ENCODE data around the gene SPTLC2.

DNA sequence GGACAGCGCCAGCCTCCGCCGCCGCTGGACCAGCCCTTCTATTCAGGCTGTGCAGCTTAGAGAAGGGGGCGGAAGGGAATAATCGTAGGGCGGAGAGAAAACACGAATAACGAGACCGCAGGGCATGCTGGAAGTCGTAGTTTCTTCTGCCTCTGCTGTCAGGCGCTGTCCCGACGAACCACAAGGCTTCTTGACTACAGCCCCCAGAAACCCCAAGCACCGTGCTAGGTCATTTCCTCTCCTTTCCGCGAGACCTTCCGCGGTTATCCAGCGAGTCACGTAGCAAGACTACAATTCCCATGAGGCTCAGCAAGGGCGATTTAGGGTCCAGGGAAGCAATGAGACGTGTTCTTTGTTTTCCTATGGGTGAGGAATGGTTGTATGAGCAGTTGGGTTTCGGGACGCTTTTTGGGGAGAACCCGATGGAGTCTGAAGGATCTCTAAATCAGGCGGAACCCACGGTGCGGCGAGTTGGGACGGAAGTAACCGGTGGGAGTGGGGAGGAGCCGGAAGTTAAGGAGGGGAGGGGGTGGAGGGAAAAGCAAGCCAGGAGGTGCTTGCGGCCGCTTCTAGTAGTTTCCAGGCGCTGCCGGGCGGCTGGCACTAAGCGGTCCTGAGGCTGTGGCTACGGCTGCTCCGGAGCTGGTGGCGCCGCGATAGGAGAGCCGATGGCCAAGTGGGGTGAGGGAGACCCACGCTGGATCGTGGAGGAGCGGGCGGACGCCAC, 158.8 kb downstream of the SPTLC2 start, which contains the start of the genes AHSA1 and VIPAS39:
- TF ChIP-seq, protein P1, sequence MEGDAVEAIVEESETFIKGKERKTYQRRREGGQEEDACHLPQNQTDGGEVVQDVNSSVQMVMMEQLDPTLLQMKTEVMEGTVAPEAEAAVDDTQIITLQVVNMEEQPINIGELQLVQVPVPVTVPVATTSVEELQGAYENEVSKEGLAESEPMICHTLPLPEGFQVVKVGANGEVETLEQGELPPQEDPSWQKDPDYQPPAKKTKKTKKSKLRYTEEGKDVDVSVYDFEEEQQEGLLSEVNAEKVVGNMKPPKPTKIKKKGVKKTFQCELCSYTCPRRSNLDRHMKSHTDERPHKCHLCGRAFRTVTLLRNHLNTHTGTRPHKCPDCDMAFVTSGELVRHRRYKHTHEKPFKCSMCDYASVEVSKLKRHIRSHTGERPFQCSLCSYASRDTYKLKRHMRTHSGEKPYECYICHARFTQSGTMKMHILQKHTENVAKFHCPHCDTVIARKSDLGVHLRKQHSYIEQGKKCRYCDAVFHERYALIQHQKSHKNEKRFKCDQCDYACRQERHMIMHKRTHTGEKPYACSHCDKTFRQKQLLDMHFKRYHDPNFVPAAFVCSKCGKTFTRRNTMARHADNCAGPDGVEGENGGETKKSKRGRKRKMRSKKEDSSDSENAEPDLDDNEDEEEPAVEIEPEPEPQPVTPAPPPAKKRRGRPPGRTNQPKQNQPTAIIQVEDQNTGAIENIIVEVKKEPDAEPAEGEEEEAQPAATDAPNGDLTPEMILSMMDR (IDR thresholded peaks at IDR 0.05), result no peak
- no peak for TF ChIP-seq EZH2phosphoT487 (IDR thresholded peaks at IDR 0.05)
- TF ChIP-seq EZH2 (IDR thresholded peaks at IDR 0.05), result no peak
